Measurements from ENCODE around the gene SP8. TPM values are rescaled to one million over a fixed set of nuclear protein-coding genes. Genes with fewer than 3 reads are reported as not detected.

SP8 gene
- total and polyA plus RNA-seq, 5 donors from 2014 or later: not detected

DNA sequence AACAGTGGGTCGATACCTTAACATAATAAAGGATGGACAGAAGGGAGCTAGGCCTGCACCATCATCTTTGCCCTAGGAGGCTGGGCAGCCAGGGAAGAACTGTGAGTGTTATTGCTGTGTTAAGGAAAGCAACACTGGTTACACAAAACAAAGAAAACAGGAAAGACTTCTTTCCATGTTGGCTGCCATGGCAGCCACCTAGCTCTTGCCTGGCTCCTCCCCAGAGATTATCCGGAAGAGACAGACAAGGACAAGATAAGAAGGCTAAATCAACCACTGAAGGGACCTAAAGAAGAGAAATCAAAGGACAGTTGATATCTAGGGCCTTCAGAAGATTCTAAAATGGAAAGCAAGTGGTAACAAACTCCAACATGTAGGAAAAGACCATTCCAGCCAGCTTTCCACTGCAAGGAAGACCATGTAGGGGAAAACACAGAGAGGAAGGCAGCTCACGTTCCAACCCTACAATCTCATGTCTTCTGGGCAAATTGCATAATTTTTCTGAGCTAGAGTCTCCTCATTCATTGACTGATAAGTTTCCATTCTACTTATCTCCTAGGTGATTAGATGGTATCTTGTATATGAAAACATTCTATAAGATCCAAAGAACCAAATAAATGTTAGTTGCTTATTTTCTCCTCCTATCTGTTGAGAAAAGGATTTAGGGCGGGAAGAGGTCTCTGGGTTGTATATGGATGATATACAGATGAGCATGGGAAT lies 51.2 kb downstream of the SP8 start:
- H3K36me3 ChIP-seq (ENCODE audit: control insufficient read depth, insufficient read depth, low read length): no peaks in the 10 kb centered on the region
- H3K27me3 ChIP-seq (ENCODE audit: control insufficient read depth, insufficient read depth, low read length): no peaks in the 10 kb centered on the region
- no peak overlapping the region for H3K27ac ChIP-seq (ENCODE audit: insufficient read depth, low read length, poor library complexity, severe bottlenecking)
- Mint-ChIP-seq H3K27ac (no peak overlapping the region), H3K4me3 (no peak overlapping the region), H3K27me3 (peaks cover 4% of the 10 kb centered on the region), H3K36me3 (no peaks in the 10 kb centered on the region), H3K9me3 (peaks cover 0 to 8% (median 0%) of the 10 kb centered on the region in 7 donors), H3K4me1 (no peaks in the 10 kb centered on the region)
- no peaks in the 10 kb centered on the region for H3K9me3 ChIP-seq (ENCODE audit: control insufficient read depth in 2 of 2, low read length in 2 of 2)
- H3K4me3 ChIP-seq (ENCODE audit: low read depth, low read length): no peak overlapping the region
- no peak for ATAC-seq (ENCODE audit: low read depth in 2 of 2)
- no peak for DNase-seq
- H3K4me1 ChIP-seq (ENCODE audit: control insufficient read depth, insufficient read depth, low read length, poor library complexity, severe bottlenecking): no peaks in the 10 kb centered on the region

Other genes with a start within 250 kb of the SP8 start
- not detected for gene ABCB5, start 171.2 kb downstream of the SP8 start, total RNA-seq
- gene ABCB5, start 171.2 kb downstream of the SP8 start, polyA plus RNA-seq: not detected

All from CD4-positive, CD25-positive, alpha-beta regulatory T cell (primary cell).